ENCODE measurements around the gene TRAPPC1. TPM values are rescaled to one million over a fixed set of nuclear protein-coding genes. Genes with fewer than 3 reads are reported as not detected.
A peak's percentile ranks its signal among the peaks of the same experiment; 100 is the strongest.

Gene TRAPPC1
- total RNA-seq, 1 experiment from 2014 or later, result 132 TPM

GRCh38 chr17:7922269-7922844, 9.4 kb downstream of the TRAPPC1 start:
- H2AK5ac ChIP-seq (ENCODE audit: insufficient read length, low read length), result no peak overlapping the region
- H3K4me1 ChIP-seq (ENCODE audit: insufficient read depth, low read length), result peaks cover 4% of the 10 kb centered on the region; the same call in 1 of the 2 replicates
- Mint-ChIP-seq H3K4me3 (peak overlapping the region; percentile 50 to 65), H3K9me3 (peaks cover 0 to 3% of the 10 kb centered on the region in 2 experiments; a peak in 1 of 5 replicates), H3K27me3 (ENCODE audit: low read depth) (peaks cover 93% of the 10 kb centered on the region), H3K36me3 (ENCODE audit: insufficient read depth in 1 of 3, low read depth in 3 of 3) (no peaks in the 10 kb centered on the region; a peak in 2 of 7 replicates), H3K4me1 (peaks cover 8 to 12% of the 10 kb centered on the region in 2 experiments), H3K27ac (no peak overlapping the region)
- peaks cover 23% of the 10 kb centered on the region; the same call in 1 of the 2 replicates for H3K27me3 ChIP-seq (ENCODE audit: insufficient read depth, low read length)
- DNase-seq, result no peak
- no peaks in the 10 kb centered on the region for H3K79me1 ChIP-seq (ENCODE audit: insufficient read depth, low read depth, low read length, poor library complexity, severe bottlenecking)
- no peak overlapping the region for H3K9ac ChIP-seq (ENCODE audit: extremely low read depth, insufficient read length, low read length)
- no peaks in the 10 kb centered on the region for H4K20me1 ChIP-seq (ENCODE audit: control insufficient read depth, insufficient read depth, insufficient read length)
- no peak overlapping the region for H2BK120ac ChIP-seq (ENCODE audit: low read depth, low read length, poor library complexity, severe bottlenecking)
- H3K27ac ChIP-seq (ENCODE audit: insufficient read length, low read depth, low read length), result no peak overlapping the region
- TF ChIP-seq CTCF (conservative IDR thresholded peaks at IDR 0.05), result peak; percentile 16; the same call in 1 of the 3 replicates
- no peak overlapping the region for H3K23ac ChIP-seq (ENCODE audit: insufficient read length, low read depth, low read length)
- no peak overlapping the region for H3K4ac ChIP-seq (ENCODE audit: low read depth, low read length)
- H3K79me2 ChIP-seq (ENCODE audit: insufficient read depth, low read length), result no peaks in the 10 kb centered on the region
- H4K8ac ChIP-seq (replicated peaks; ENCODE audit: insufficient read length, low read depth, low read length), result no peak overlapping the region
- no peak overlapping the region for H3K14ac ChIP-seq (ENCODE audit: insufficient read depth, low read length)
- no peaks in the 10 kb centered on the region for H3K23me2 ChIP-seq (ENCODE audit: insufficient read length, low read depth, low read length, poor library complexity, severe bottlenecking)
- H4K5ac ChIP-seq (ENCODE audit: insufficient read length, low read depth, low read length), result no peak overlapping the region
- no peak overlapping the region for H4K91ac ChIP-seq (ENCODE audit: insufficient read length, low read depth, low read length)
- no peak overlapping the region for H3T11ph ChIP-seq (ENCODE audit: low read length)
- WGBS (ENCODE audit: extremely low coverage, insufficient read length, low lambda C conversion rate), result no CpG with 5 or more reads among the region's 16 CpGs
- no peaks in the 10 kb centered on the region for H3K9me3 ChIP-seq (ENCODE audit: control insufficient read depth, low read depth, low read length)
- peak overlapping the region; percentile 7 for H3K4me2 ChIP-seq (ENCODE audit: insufficient read depth, insufficient read length, low read length)
- H2BK20ac ChIP-seq (ENCODE audit: low read depth, low read length, poor library complexity, severe bottlenecking), result no peak overlapping the region
- no peak overlapping the region for H2BK5ac ChIP-seq (ENCODE audit: insufficient read length, low read length)
- no peak overlapping the region for H3K56ac ChIP-seq (ENCODE audit: insufficient read length, low read depth, low read length)
- H2BK15ac ChIP-seq (ENCODE audit: low read depth, low read length), result no peak overlapping the region
- no peak overlapping the region for H3K18ac ChIP-seq (ENCODE audit: insufficient read length, low read depth, low read length)
- no peak overlapping the region for H2AFZ ChIP-seq (ENCODE audit: low read length)
- no peak overlapping the region for H2BK12ac ChIP-seq (ENCODE audit: insufficient read length, low read depth, low read length)
